ENCODE data around the gene CHD6. TPM values are rescaled to one million over a fixed set of nuclear protein-coding genes. Genes with fewer than 3 reads are reported as not detected.

CHD6 gene
- total RNA-seq, 1 experiment from 2014 or later = 26.6 TPM

GRCh38 chr20:41452226-41452625 is 166.0 kb downstream of the CHD6 start:
- Histone ChIP-seq H3K36me3 (ENCODE audit: control insufficient read depth in 1 of 2, insufficient read depth in 2 of 2, low read length in 2 of 2) (peaks cover 0 to 16% of the 10 kb centered on the region in 2 experiments; a peak in 3 of 4 replicates), H3K9me3 (ENCODE audit: control insufficient read depth in 1 of 2, insufficient read depth in 1 of 2, low read depth in 1 of 2, low read length in 2 of 2) (no peaks in the 10 kb centered on the region), H3K27me3 (ENCODE audit: insufficient read depth, low read length) (no peaks in the 10 kb centered on the region), H3K9me2 (ENCODE audit: insufficient read depth) (no peaks in the 10 kb centered on the region), H3K4me3 (replicated peaks in 1 of 2; ENCODE audit: low read depth in 1 of 2, low read length in 2 of 2) (no peak overlapping the region), H2AFZ (ENCODE audit: low read depth, low read length, poor library complexity, severe bottlenecking) (no peak overlapping the region), H3K9ac (ENCODE audit: low read length) (no peak overlapping the region), H3K4me2 (ENCODE audit: low read length) (no peak overlapping the region), H3K79me2 (ENCODE audit: insufficient read depth, low read length) (no peaks in the 10 kb centered on the region), H3K27ac (ENCODE audit: low read depth, low read length) (no peak overlapping the region), H3K4me1 (ENCODE audit: control insufficient read depth in 1 of 2, insufficient read depth in 2 of 2, low read length in 2 of 2) (no peaks in the 10 kb centered on the region), H4K20me1 (ENCODE audit: insufficient read depth) (no peaks in the 10 kb centered on the region)
- POLR2A ChIA-PET = no interaction called here
- CTCF ChIA-PET = no interaction called here
- no peak for ATAC-seq
- RAD21 ChIA-PET (ENCODE audit: low non-redundant PET in 1 of 2, low total read pairs in 2 of 2, uncharacterized antibody in 2 of 2, unreplicated experiment in 2 of 2) = no interaction called here
- no TSS peak for BruUV-seq (replicated peaks)
- intact Hi-C loops (cut with micrococcal nuclease) = no loop called here
- TF ChIP-seq EZH2 (IDR thresholded peaks at IDR 0.05) = no peak
- no peak for TF ChIP-seq EZH2phosphoT487 (IDR thresholded peaks at IDR 0.05; ENCODE audit: borderline replicate concordance)
- TF ChIP-seq FOSL1 (IDR thresholded peaks at IDR 0.05; ENCODE audit: low read depth) = no peak
- no peak for TF ChIP-seq ELF1 (IDR thresholded peaks at IDR 0.05; ENCODE audit: borderline replicate concordance, low read depth)
- TF ChIP-seq EGR1 (IDR thresholded peaks at IDR 0.05; ENCODE audit: low read depth) = no peak
- TF ChIP-seq ZFX (IDR thresholded peaks at IDR 0.05) = no peak
- TF ChIP-seq POLR2AphosphoS5 (IDR thresholded peaks at IDR 0.05; ENCODE audit: low read depth, low read length) = no peak
- no peak for TF ChIP-seq RAD21 (IDR thresholded peaks at IDR 0.05; ENCODE audit: low read depth)
- TF ChIP-seq TCF7L2 (IDR thresholded peaks at IDR 0.05; ENCODE audit: borderline replicate concordance, extremely low read depth, insufficient read depth, insufficient read length) = no peak
- TF ChIP-seq SIN3A (IDR thresholded peaks at IDR 0.05; ENCODE audit: low read depth) = no peak
- no peak for TF ChIP-seq YY1 (IDR thresholded peaks at IDR 0.05; ENCODE audit: extremely low read depth, insufficient replicate concordance, low read depth, low read length)
- no peak for TF ChIP-seq CBX3 (IDR thresholded peaks at IDR 0.05; ENCODE audit: low read depth)
- no peak for TF ChIP-seq ATF3 (IDR thresholded peaks at IDR 0.05)
- DNase-seq (ENCODE audit: low read depth, low spot score) = no peak

- H2AFZ ChIP-seq (ENCODE audit: low read depth, low read length, poor library complexity, severe bottlenecking) = no peak overlapping the region
- H4K20me1 ChIP-seq (ENCODE audit: insufficient read depth) = no peaks in the 10 kb centered on the region
- no peaks in the 10 kb centered on the region for H3K4me1 ChIP-seq (ENCODE audit: control insufficient read depth in 1 of 2, insufficient read depth in 2 of 2, low read length in 2 of 2)
- H3K4me3 ChIP-seq (replicated peaks in 1 of 2; ENCODE audit: low read depth in 1 of 2, low read length in 2 of 2) = no peak overlapping the region
- no peak overlapping the region for H3K27ac ChIP-seq (ENCODE audit: low read depth, low read length)
- no peaks in the 10 kb centered on the region for H3K79me2 ChIP-seq (ENCODE audit: insufficient read depth, low read length)
- RAD21 ChIA-PET (ENCODE audit: low non-redundant PET in 1 of 2, low total read pairs in 2 of 2, uncharacterized antibody in 2 of 2, unreplicated experiment in 2 of 2) = no interaction called here
- DNase-seq (ENCODE audit: low read depth, low spot score) = no peak
- no peak for ATAC-seq
- H3K4me2 ChIP-seq (ENCODE audit: low read length) = no peak overlapping the region
- intact Hi-C loops (cut with micrococcal nuclease) = no loop called here
- BruUV-seq (replicated peaks) = no TSS peak
- CTCF ChIA-PET = no interaction called here
- POLR2A ChIA-PET = no interaction called here
- no peaks in the 10 kb centered on the region for H3K27me3 ChIP-seq (ENCODE audit: insufficient read depth, low read length)
- TF ChIP-seq YY1 (IDR thresholded peaks at IDR 0.05; ENCODE audit: extremely low read depth, insufficient replicate concordance, low read depth, low read length) (no peak), CEBPB (IDR thresholded peaks at IDR 0.05; ENCODE audit: low read depth) (no peak)
- TF ChIP-seq, protein P1, sequence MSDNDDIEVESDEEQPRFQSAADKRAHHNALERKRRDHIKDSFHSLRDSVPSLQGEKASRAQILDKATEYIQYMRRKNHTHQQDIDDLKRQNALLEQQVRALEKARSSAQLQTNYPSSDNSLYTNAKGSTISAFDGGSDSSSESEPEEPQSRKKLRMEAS (IDR thresholded peaks at IDR 0.05) = no peak
- H3K36me3 ChIP-seq (ENCODE audit: control insufficient read depth in 1 of 2, insufficient read depth in 2 of 2, low read length in 2 of 2) = peaks cover 0 to 11% of the 10 kb centered on the region in 2 experiments; a peak in 3 of 4 replicates
- H3K9me3 ChIP-seq (ENCODE audit: control insufficient read depth in 1 of 2, insufficient read depth in 1 of 2, low read depth in 1 of 2, low read length in 2 of 2) = no peaks in the 10 kb centered on the region
- no peaks in the 10 kb centered on the region for H3K9me2 ChIP-seq (ENCODE audit: insufficient read depth)
- H3K9ac ChIP-seq (ENCODE audit: low read length) = no peak overlapping the region
Measured at GRCh38 chr20:41447006-41447405, 171.2 kb downstream of the CHD6 start.

Data from HCT116 (cell line).